T-helper 17 cell (primary cell): ENCODE results near the gene ADARB2. TPM values are rescaled to one million over a fixed set of nuclear protein-coding genes. Genes with fewer than 3 reads are reported as not detected.
"Not testable (repeated sequence)": the region's sequence is repeated elsewhere in the genome, so short reads cannot be mapped to it uniquely, and the experiment has no call there.

ENCODE experiments used
- ATAC-seq: fragments of 150-1000 bp; cut with Tn5 transposase; 2 replicates; pipeline ENCODE4 v1.10.0; 2021; ENCODE audit warnings: mild to moderate bottlenecking, moderate library complexity
- DNase-seq, 3 donors: peaks; one replicate each; pipeline versions ENCODE4 v3.0.0 to v3.0.0-alpha.2; 2020 to 2021
- H3K9me3 ChIP-seq: one replicate; pipeline ENCODE4 v1.7.0; 2013; ENCODE audit warnings: low read length, mild to moderate bottlenecking; ENCODE audit not compliant: control insufficient read depth, poor library complexity, severe bottlenecking
- H3K27ac Mint-ChIP-seq: one replicate; pipeline ENCODE4 v1.8.0; 2022; ENCODE audit warnings: mild to moderate bottlenecking, moderate library complexity, mixed read lengths
- H3K27me3 Mint-ChIP-seq: one replicate; pipeline ENCODE4 v1.8.0; 2022; ENCODE audit warnings: mixed read lengths
- H3K36me3 Mint-ChIP-seq: one replicate; pipeline ENCODE4 v1.8.0; 2022; ENCODE audit warnings: low read depth, mixed read lengths
- H3K4me1 Mint-ChIP-seq: one replicate; pipeline ENCODE4 v1.8.0; 2022; ENCODE audit warnings: mild to moderate bottlenecking, mixed read lengths
- H3K4me3 Mint-ChIP-seq: one replicate; pipeline ENCODE4 v1.8.0; 2022; ENCODE audit warnings: mild to moderate bottlenecking, moderate library complexity, mixed read lengths
- total RNA-seq, 4 donors: library from RNA in 2 of 4; stranded (reverse) in 2 of 4; gene quantifications; one replicate each; pipeline ENCODE4 v1.2.3 and lab custom pipeline; 2022 to 2026

ADARB2 gene
- total RNA-seq, 2 donors from 2014 or later = 0.18 TPM; not detected in 1

DNA sequence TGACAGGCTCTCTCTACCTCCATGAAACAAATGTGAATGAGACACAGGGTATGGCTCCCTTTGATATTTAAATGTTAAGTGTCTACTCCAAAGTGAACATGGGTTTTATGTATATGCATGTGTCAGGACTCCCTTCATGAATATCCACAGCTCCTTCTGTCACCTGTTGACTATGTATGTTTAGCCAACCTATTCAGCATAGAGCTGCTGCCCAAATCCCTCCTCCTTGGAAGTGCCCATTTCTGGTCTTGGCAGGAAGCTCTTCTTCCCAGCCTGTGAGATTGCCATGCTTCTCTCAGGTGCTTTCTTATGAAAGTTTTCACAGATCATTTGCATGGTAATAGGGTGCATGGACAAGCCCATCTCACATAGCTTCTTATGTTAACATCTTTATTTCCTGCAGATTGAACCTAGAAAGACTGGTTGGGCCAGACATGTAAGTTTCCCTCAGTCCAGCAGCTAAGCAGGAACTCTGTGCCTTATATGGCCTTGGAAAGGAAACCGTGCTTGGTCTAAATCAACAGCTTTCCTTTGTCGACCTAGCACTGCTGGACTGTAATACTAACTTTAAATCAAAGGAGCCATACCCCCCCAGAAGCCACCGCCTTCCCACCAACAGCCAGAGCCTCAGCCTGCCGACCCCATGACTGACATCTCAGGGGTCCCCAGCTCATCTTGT lies 288.9 kb downstream of the ADARB2 start:
- Mint-ChIP-seq H3K4me3 (no peak overlapping the region), H3K4me1 (no peaks in the 10 kb centered on the region), H3K27ac (no peak overlapping the region), H3K27me3 (peaks cover 14% of the 10 kb centered on the region), H3K36me3 (no peaks in the 10 kb centered on the region)
- DNase-seq (no peak), ATAC-seq (no peak)
- no peaks in the 10 kb centered on the region for H3K9me3 ChIP-seq

DNA sequence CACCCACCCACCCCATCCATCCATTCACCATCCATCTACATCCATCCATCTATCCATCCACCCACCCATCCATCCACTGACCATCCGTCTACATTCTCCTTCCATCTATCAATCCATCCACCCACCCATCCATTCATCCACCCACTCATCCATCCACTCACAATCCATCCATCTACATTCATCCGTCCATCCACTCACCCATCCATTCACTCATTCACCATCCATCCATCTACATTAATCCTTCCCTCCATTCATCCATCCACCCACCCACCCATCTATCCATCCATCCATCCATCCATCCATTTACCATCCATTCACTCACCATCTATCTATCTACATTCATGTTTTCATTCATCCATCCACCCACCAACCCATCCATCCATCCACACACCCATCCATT lies 292.5 kb downstream of the ADARB2 start:
- Mint-ChIP-seq H3K36me3 (no peaks in the 10 kb centered on the region), H3K27ac (no peak overlapping the region), H3K4me1 (no peaks in the 10 kb centered on the region), H3K27me3 (peaks cover 5% of the 10 kb centered on the region), H3K4me3 (no peak overlapping the region)
- DNase-seq (no peak), ATAC-seq (no peak)
- H3K9me3 ChIP-seq = no peaks in the 10 kb centered on the region

DNA sequence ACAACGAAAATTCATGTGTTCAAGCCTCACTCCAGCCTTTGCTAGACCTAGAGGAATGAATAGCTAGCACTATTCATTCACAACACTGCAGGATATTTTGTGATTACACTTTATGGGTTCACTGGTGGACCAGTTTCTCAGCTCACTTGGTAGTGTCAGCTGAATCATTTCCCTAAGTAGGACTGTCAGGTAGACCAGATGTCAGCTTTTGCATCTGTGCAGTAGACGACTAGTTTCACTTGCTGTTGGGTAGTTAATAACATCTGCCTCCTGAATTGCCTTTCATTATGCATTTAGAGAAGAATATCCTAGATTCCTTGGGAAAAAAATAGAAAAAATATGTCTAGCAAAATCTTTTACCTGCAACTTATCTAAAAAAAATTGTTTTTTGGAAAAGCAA lies 296.4 kb downstream of the ADARB2 start:
- DNase-seq (no peak), ATAC-seq (no peak)
- no peaks in the 10 kb centered on the region for H3K36me3 Mint-ChIP-seq
- H3K4me3 Mint-ChIP-seq = no peak overlapping the region
- peaks cover 11% of the 10 kb centered on the region for H3K27me3 Mint-ChIP-seq
- no peaks in the 10 kb centered on the region for H3K4me1 Mint-ChIP-seq
- H3K9me3 ChIP-seq = no peaks in the 10 kb centered on the region
- no peak overlapping the region for H3K27ac Mint-ChIP-seq

DNA sequence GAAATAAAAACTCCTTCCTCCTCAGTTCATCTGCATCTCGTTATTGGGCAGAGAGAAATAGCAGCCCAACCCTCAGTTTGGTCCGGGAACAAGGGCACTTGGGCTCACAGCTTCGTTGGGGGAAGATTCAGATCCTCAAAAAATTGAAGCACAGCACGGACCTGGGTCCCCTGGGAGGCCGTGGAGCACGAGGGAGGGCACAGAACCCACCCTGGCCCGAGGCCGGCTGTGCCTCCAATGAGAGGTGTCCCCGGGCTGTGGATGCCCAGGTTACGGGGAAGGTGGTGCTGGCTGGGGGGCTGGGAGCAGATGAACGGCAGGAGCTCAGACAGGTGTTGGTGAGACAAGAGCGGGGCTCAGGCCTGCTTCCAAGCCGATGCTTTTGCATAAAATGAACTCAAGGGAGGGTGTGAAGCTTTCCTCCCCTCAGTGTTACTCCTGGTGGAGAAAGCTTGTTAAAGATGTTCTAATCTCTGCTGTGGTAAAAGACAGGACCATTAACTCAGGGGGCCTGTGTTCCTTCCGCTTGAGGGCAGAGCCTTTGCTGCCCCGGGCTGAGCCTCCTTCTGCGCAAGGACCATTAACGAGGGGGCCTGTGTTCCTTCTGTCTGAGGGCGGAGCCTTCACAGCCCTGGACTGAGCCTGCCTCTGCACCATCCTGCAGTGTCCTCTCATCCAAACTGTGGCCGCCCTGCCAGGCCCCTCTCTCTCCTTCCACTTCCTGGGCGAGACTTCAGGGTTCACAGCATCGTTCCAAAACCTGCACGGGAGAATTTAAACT lies 302.2 kb downstream of the ADARB2 start:
- Mint-ChIP-seq H3K4me1 (no peaks in the 10 kb centered on the region), H3K4me3 (no peak overlapping the region), H3K36me3 (no peaks in the 10 kb centered on the region), H3K27me3 (peaks cover 21% of the 10 kb centered on the region), H3K27ac (no peak overlapping the region)
- H3K9me3 ChIP-seq = no peaks in the 10 kb centered on the region
- DNase-seq (no peak), ATAC-seq (no peak)

DNA sequence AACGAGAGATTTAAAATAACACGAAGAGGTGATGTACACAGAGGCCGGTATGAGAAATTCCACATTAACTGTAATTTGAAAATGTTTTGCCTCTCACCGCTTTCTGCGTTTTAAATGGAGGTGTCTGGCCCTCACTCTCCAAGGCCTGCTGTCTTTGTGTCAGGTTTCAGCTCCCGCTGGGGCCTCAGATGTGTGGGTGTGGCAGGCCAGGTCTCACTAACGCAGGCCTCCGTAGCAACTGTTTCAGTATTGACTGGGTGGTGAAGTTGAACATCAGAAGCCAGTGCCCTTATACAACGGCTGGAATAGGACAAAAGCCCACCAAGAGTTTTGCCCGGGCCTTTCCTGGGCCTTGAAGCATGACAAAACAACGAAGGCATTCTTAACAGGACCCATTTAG lies 303.1 kb downstream of the ADARB2 start:
- Mint-ChIP-seq H3K27me3 (peaks cover 21% of the 10 kb centered on the region), H3K4me1 (no peaks in the 10 kb centered on the region), H3K27ac (no peak overlapping the region), H3K4me3 (no peak overlapping the region), H3K36me3 (no peaks in the 10 kb centered on the region)
- H3K9me3 ChIP-seq = no peaks in the 10 kb centered on the region
- DNase-seq (no peak), ATAC-seq (no peak)

DNA sequence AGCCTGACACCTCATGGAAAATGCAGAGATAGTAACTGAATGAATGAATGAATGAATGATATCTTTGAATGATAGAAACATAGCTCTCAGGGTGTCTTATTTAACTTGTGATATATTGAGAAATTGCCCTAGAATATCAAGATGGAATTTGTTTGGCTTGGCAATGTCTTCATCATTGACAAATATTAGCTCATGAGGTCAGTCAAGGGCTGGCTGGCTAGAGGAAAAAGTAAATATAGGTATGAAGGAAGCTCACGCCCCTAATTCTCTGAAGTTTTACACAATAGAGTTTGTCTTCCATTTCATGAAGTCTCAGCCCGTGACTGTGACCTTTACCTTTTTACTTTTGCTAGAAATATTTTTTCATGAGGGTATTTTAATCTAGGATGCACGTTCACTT lies 305.2 kb downstream of the ADARB2 start:
- DNase-seq = no peak
- Mint-ChIP-seq H3K4me3 (no peak overlapping the region), H3K4me1 (no peaks in the 10 kb centered on the region), H3K27me3 (peaks cover 11% of the 10 kb centered on the region), H3K27ac (no peak overlapping the region), H3K36me3 (no peaks in the 10 kb centered on the region)
- ATAC-seq = no peak
- H3K9me3 ChIP-seq = no peaks in the 10 kb centered on the region

DNA sequence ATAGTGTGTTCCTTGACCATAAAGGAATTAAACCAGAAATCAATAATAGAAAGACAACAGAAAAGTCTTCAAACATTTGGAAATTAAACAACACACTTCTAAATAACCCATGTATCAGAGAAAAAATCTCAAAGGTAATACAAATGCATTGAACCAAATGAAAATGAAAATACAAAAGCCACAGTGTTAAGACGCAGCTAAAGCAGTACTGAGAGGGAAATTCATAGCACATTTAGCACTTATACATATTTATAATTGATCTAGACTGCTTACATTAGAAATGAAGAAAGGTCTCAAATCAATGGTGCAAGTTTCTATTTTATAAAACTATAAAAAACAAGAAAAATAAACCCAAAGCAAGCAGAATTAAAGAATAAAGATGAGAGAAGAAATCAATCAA lies 306.1 kb downstream of the ADARB2 start:
- no peaks in the 10 kb centered on the region for H3K9me3 ChIP-seq
- ATAC-seq (no peak), DNase-seq (no peak)
- H3K4me3 Mint-ChIP-seq = no peak overlapping the region
- H3K36me3 Mint-ChIP-seq = no peaks in the 10 kb centered on the region
- no peaks in the 10 kb centered on the region for H3K4me1 Mint-ChIP-seq
- H3K27me3 Mint-ChIP-seq = peaks cover 10% of the 10 kb centered on the region
- H3K27ac Mint-ChIP-seq = no peak overlapping the region

DNA sequence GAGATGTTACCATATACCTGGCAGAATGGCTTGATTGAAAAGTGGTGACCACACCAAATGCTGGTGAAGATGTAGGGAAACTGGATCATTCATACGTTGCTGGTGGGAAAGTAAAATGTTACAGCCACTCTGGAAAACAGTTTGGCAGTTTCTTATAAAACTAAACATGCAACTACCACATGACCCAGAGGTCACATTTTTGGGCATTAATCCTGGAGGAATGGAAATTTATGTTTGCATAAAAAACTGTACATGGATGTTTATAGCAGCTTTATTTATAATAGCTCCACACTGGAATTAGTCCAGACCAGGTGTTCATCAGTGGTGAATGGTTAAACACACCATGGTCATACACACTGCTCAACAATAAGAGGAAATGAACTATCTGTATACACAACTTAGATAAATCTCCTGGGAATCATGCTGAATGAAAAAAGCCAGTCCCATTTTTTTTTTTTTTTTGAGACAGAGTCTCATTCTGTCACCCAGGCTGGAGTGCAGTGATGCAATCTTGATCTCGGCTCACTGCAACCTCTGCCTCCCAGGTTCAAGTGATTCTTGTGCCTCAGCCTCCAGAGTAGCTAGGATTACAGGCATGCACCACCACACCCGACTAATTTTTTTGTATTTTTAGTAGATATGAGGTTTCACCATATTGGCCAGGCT lies 309.7 kb downstream of the ADARB2 start:
- not testable (repeated sequence) for H3K4me3 Mint-ChIP-seq, H3K4me1 Mint-ChIP-seq, H3K27ac Mint-ChIP-seq, ATAC-seq, H3K9me3 ChIP-seq, H3K36me3 Mint-ChIP-seq, DNase-seq
- H3K27me3 Mint-ChIP-seq = peaks cover 25% of the 10 kb centered on the region

DNA sequence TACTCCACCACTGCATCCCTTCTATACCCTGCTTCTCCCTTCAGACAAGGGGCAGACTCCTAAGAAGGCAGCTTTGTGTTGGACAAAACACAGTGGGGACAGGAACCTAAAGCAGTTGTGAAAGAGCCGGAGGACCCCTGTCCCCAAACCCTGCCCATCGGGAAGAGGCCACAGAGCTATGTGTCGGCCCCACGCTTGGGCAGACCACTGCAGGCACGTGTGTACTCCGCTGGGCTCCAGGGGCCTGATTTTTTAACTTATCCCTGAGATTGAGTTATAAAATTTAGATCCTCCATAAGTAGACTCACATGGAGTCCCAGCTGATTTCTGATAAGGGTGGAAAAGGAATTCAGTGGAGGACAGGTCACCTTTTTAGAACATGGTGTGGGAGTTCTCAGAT lies 310.5 kb downstream of the ADARB2 start:
- Mint-ChIP-seq H3K27ac (no peak overlapping the region), H3K4me3 (no peak overlapping the region), H3K4me1 (peaks cover 3% of the 10 kb centered on the region), H3K36me3 (no peaks in the 10 kb centered on the region), H3K27me3 (peaks cover 27% of the 10 kb centered on the region)
- DNase-seq = no peak
- H3K9me3 ChIP-seq = no peaks in the 10 kb centered on the region
- no peak for ATAC-seq

DNA sequence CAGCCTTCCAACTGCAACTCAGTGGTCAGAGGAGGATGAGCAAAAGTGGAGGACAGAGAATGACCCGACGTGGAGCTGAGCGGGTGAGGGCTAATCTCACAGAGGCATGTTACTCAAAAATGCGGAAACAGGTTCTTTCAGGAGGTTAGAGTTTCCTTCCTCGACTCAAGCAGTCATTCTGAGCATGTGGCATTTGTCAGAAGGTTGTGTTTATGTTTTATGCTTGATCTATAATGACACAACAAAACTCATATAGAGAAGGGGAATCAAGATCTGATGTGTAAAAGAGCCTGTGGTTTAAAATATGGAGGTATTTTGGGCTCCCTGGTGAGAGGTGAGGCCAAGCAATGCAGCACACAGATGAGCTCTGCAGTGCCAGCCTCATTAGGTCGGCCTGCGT lies 311.4 kb downstream of the ADARB2 start:
- Mint-ChIP-seq H3K27me3 (peaks cover 36% of the 10 kb centered on the region), H3K4me3 (no peak overlapping the region), H3K27ac (no peak overlapping the region), H3K36me3 (no peaks in the 10 kb centered on the region), H3K4me1 (peaks cover 6% of the 10 kb centered on the region)
- DNase-seq = no peak
- ATAC-seq = no peak
- H3K9me3 ChIP-seq = no peaks in the 10 kb centered on the region

DNA sequence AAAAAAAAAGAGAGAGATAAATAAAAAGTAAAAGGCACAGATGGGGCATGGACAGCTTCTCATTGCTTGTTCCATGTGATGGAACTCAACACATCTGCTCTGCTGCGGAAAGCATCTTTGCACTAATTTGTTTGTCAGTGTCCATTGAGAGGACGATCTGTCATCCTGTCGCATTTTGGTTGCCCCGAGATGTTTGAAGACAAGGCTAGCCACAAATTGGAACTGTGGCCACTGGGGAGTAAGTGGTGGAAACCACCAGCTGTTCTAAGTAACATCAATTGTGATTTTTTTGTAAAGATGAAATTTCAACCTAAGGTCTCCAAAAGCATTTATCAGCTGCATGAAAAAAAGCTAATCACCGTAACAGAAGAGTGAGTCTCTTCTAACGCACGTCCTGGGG lies 312.7 kb downstream of the ADARB2 start:
- H3K4me1 Mint-ChIP-seq = peaks cover 9% of the 10 kb centered on the region
- H3K27me3 Mint-ChIP-seq = peaks cover 46% of the 10 kb centered on the region
- ATAC-seq (no peak), DNase-seq (no peak)
- H3K27ac Mint-ChIP-seq = no peak overlapping the region
- H3K4me3 Mint-ChIP-seq = no peak overlapping the region
- H3K36me3 Mint-ChIP-seq = no peaks in the 10 kb centered on the region
- no peaks in the 10 kb centered on the region for H3K9me3 ChIP-seq

DNA sequence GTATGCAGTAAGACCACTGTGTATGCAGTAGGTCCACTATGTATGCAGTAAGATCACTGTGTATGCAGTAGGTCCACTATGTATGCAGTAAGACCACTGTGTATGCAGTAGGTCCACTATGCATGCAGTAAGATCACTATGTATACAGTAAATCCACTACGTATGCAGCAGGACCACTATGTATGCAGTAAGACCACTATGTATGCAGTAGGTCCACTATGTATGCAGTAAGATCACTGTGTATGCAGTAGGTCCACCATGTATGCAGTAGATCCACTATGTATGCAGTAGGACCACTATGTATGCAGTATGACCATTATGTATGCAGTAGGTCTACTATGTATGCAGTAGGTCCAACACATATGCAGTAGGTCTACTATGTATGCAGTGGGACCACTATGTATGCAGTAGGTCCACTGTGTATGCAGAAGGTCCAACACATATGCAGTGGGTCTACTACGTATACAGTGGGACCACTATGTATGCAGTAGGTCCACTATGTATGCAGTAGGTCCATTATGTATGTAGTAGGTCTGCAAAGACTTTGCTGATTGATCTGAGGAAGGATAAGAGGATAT lies 313.6 kb downstream of the ADARB2 start:
- Mint-ChIP-seq H3K27me3 (peaks cover 46% of the 10 kb centered on the region), H3K4me1 (peaks cover 9% of the 10 kb centered on the region), H3K36me3 (no peaks in the 10 kb centered on the region), H3K27ac (no peak overlapping the region), H3K4me3 (no peak overlapping the region)
- no peaks in the 10 kb centered on the region for H3K9me3 ChIP-seq
- DNase-seq (no peak), ATAC-seq (no peak)

DNA sequence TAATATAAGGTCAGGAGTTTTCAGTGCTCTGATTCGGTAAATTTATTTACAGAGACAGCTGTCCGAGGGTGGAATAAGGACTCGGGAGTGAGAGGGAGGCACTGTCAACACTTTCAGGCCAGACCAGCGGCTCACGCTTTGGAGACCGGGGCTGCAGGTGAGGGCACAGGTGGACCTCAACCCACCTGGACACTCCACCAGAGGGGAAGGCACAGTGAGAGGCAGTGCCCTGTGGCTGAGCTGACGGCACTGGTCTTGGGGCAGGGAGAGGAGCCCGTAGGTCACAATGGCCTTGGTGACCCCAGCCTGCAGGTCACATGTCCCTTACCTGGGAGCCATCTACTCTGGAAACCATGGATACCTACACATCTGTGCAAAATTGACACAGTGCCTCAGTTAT lies 315.1 kb downstream of the ADARB2 start:
- ATAC-seq (no peak), DNase-seq (no peak)
- Mint-ChIP-seq H3K4me1 (peaks cover 9% of the 10 kb centered on the region), H3K27ac (no peak overlapping the region), H3K36me3 (no peaks in the 10 kb centered on the region), H3K27me3 (peaks cover 56% of the 10 kb centered on the region), H3K4me3 (no peak overlapping the region)
- no peaks in the 10 kb centered on the region for H3K9me3 ChIP-seq
